Activated CD4-positive, alpha-beta T cell treated with anti-CD3 and anti-CD28 coated beads, Interleukin-2, amount 50 U/mL, for 16 hours (primary cell): Measurements from ENCODE around the gene HDAC4.

Source experiments
- DNase-seq: peaks from one replicate; pipeline ENCODE4 v3.0.0-alpha.2; 2020

Gene HDAC4

DNA sequence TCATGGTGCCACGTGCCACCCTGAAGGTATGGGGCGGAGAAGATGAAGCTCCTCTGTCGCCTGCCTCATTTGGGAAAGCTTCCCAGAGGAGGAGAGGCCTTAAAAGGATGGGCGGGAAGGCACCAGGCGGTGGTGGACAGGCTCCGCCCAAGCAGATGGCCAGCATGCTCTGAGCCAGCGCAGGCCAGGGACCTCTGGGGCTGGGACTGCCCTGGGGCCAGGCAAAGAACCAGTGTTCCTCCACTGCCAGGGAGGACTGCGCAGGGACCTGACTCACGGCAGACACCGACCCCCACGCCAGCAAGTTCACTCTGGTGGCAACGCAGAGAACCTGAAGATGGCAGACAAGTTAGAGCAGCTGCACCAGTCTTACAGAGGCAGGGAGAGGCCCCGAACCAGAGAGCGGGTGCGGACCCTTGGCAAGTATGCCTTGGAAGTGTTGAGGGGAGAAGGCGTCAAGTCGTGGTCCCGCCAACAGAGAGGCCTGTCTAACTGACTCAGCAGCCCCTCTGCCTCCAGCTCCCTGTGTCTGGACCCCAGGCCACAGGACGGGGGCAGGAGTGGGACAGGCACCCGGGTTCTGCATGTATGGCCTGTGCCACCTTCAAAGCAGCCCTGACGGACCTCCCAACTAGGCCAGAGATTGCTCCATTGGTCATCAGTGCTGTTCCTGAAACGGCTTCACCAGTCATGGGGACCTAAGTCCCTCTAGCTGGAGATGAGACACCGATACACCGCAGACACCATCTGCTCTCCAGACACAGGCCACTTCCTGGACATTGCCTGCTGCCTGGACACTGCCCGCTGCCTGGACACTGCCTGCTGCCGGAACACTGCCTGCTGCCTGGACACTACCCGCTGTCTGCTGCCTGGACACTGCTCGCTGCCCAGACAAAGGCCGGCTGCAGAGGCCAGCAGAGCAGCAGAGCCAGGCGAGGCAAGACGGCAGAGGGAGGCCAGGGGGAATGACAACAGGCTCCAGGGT is 124.7 kb downstream of the HDAC4 start:
- no peak for DNase-seq

GRCh38 chr2:239275044-239275685 is 125.7 kb downstream of the HDAC4 start:
- peak; percentile 95 for DNase-seq

DNA sequence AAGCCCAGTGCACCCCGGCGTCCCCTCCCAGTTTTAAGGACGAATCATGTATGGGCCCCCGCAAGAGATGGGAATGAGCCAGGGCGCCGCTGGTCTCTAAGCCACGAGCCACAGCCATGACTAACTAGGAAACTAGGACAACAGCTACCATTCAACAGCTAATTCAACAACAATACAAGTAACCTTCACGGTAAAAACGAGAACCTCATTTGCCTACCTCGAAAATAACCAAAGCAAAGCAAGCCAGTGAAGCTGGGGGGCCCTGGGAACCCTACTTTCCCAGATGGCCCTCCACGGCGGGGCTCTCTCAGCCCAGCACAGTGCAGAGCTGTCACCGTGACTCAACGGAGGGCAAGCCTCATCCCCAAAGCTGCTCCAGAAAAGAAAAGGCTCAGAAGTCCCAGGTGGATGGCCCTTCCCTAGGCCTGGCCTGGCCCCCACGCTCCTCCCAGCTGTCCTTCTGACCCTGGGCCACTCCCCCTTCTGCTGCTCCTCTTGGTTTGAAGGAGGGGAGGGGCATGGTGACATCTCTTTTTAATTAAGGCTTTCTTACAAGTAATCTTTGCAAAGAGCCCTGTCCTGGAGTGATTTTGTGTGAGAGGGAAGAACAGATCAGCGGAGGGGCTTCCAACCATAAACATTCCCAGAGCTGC is 126.3 kb downstream of the HDAC4 start:
- peak; percentile 54 for DNase-seq

- DNase-seq: no peak
Observed at GRCh38 chr2:239273280-239274234, 127.3 kb downstream of the HDAC4 start.

DNA sequence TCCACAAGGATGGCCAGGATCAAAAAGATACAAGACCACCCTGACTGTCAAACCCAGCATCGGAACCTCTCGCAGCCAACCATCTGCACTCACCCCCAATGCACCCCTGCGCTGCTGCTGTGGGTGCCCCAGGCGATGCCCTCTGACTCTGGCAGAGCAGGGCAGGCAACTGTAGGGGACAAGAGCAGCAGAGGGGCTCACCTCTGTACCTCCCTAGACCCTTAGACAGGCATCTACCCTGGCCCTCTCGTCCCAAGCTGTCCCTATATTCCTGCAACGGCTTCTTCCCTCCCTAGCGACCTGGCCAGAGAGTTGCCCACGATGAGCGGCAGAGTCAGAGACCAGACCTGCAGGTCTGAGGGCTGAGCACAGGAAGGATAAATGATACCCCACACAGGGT is 128.2 kb downstream of the HDAC4 start:
- DNase-seq: no peak

- no peak for DNase-seq
Observed at GRCh38 chr2:239271882-239272281, 128.9 kb downstream of the HDAC4 start.

- no peak for DNase-seq
Observed at GRCh38 chr2:239271471-239271870, 129.3 kb downstream of the HDAC4 start.

DNA sequence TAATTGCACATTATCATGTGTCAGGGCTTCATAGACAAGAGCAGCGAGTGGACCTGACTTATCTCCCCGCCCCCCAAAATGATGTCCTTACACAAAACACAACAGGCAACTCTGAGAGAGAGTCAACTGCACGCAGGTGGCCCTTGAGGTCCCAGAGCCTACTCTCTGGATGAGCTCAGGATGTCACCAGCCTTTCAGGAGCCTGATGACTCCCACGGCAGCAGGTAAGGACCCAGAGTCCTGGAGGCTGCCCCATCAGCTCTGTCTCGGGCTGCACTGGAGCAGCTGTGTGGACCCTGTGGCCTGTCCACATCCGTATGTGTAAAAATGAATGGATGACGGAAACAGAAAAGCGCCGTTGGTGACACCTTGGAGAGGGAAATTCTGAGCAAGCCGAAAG is 130.9 kb downstream of the HDAC4 start:
- no peak for DNase-seq

DNA sequence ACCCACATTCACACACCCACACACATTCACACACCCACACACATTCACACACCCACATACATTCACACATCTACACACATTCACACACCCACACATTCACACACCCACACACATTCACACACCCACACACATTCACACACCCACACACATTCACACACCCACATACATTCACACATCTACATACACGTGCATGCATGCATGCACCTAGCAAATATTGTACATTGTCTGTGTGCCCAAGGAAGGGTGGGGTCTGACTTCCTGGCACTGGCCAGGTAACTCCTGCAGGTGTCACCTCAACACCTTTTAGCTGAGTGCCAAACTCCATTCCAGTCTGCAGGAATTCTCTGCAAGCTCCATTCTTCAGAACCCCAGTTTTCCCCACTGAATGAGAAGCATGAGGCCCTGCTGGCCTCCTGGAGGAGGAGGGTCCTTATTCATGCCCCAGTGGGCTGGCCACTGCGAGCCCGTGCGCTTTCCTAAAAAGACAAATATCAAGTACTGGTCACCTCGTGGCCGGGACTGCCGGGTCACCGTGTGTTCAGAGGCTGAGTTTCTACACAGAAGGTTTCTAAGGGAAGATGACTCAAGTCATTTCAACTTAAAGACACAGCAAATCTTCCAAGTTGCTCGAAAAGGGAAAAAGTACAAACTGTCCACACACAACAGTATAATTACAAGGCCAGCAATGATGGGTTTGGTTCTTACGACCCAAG is 131.5 kb downstream of the HDAC4 start:
- no peak for DNase-seq

GRCh38 chr2:239268549-239268948 is 132.3 kb downstream of the HDAC4 start:
- DNase-seq: no peak

DNA sequence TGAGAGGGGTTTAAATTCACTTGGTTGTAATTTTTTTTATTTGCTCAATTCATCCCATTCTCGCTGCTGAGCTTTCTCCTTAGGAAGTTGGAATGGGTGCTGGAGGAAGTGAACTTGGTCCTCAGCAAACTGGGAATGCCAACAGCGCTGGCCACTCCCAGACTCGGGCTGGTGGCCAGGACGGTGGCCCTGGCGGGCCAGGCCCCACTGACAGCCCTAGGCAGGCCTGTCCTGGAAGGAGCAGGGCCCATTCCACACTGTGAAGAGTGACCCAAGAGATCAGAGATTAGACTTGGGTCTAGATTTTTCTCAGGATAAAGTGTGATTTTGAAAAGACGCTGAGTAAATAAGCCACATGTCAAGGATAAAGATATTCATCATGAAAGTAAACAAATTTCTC is 132.7 kb downstream of the HDAC4 start:
- peak; percentile 25 for DNase-seq

DNA sequence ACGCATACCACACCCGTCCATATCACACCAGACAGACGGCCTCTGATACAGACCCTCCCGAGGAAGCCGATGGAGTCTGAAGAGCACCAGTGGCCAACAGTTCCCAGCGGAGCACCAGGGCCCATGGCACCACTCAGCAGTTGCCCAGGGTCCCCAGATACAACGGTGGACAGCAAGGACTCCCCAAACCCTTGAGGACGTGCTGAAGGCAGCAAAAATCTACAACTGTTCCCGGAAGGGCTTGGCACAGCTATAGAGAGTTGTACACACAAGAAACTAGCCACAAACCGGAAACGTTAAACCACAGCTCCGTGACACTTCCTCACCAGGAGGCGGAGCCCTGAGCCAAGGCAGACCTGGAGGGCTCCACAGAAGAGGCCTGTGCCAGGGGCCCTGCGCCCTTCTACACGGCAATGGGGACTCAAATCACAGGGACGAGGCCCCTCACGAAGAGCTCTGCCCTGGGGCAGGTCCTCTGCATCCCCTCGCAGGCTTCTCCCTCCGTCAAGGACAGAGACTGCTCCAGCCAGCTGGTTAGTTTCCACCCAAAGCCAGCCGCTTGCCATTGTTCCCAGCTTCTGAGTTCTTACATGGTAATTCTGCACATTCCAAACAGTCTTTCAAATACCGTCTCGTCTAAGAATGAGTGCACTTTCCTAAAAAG is 133.4 kb downstream of the HDAC4 start:
- peak; percentile 96 for DNase-seq

DNA sequence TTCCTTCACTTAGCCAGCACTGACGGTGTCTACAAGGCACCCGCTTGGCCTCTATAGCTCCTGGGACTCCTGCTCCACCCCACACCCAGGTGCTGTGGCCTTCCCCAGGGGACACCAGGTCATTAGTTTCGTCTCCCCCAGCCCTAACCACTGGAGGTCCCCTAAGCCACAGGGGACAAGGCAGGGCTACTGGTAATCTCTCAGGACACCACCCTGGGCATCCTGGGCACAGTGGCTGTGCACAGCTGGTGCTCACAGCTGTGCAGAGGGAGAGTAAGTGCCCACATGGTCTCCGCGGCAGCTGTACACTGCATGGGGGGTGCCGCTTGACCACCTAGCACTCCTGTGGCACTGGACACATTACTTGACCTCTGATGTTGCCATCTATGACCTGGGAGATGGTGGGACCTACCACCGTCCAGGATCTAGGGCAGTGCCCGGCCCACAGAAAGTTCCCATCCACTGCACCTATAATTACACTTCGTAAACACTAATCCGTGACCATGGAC is 134.0 kb downstream of the HDAC4 start:
- DNase-seq: no peak

DNA sequence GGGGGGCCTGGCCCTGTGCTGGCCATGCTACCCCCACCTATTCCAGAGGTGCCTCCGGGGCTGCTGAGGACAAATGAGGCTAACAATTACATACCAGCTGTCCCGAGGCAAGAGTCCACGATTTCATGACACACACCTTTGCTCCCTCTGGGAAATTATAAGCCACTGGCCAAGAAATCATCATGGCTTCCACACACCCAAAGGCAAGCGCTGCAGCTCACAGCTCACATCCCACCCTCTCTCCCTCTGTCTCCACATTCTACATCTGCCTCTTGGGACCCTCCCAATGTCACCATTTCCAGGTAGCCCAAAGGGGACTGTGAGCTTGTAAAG is 134.4 kb downstream of the HDAC4 start:
- no peak for DNase-seq

- no peak for DNase-seq
Observed at GRCh38 chr2:239265681-239266433, 135.0 kb downstream of the HDAC4 start.

DNA sequence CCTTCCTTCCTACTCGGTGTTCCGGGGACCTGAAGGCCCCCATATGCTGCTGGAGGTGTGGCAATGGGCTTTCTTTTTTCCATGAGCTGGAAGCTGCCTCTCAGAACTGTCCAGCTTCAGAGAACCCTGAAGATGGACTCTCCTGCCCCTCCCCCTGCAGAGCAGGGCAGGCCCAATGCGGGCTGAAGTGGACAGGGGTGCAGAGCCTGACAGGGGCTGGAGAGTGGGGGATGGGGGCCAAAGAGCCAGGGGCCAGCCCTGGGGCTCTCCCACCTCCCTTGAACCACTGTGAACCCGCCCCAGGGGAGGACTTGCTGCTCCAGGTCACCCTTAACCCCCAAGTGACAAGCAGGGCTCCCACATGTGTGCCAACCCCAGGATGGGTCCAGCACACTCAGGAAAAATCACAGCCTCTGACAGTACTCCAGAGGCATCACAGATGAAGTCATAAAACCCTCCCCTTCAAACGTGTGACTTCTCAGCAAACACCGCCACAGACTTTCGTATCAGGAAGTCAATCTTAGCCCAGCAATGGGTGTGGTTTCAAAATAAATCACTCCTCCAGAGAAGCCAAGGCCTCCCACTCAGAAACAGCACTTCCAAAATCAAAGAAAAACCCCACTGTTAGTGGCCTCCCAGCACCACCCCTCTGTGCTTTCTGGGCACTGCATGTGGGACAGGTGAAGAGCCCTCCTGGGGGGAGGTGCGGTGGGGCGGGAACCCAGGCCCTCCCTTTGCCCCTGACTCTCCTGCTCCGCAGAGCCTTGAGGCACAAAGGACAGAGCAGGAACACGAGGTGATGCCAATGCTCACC is 135.8 kb downstream of the HDAC4 start:
- DNase-seq: peak; percentile 94

DNA sequence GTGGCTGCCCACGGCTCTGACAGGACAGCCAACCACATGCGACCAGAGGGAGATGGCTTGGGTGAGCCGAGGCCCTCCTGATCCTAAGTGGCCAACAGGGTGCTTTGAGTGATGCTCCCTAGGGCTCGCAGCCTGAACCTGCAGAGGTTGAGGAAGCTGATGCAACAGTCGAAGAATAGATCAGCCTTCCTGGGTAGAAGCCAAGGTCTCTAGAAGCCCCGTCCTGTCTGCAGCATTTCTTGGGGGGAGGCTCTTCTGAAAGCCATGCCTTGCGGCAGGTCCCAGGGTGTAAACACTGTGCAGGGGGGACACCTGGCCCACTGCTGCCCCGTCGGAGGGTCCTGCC is 136.4 kb downstream of the HDAC4 start:
- DNase-seq: peak; percentile 77

GRCh38 chr2:239263669-239264491 is 136.9 kb downstream of the HDAC4 start:
- no peak for DNase-seq

DNA sequence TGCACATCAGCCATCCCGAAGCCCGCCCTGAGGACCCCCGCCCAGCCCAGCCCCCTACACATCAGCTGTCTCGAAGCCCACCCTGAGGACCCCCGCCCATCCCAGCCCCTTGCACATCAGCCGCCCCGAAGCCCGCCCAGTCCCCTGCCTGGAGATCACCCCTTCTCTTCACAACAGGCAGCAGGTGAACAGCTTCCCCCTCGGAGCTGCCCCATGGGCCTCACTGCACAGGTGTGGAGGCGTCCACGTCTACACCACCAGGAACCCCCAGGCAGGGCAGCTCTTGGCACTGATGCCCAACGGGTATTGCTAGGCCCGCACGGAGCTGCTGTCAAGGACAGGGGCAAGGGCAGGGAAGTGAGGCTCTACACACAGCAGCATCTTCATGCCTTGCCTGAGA is 137.6 kb downstream of the HDAC4 start:
- DNase-seq: no peak
